KMS-11 (cell line): ENCODE results near the gene CCSER2.
"Not testable (repeated sequence)": the region's sequence is repeated elsewhere in the genome, so short reads cannot be mapped to it uniquely, and the experiment has no call there.

Source experiments
- H2AFZ ChIP-seq: fragments of 200-600 bp; sonication (generic); 2 replicates; pipeline ENCODE4 v1.6.1; 2016; ENCODE audit warnings: antibody characterized with exemption, mixed run types, low read depth
- H3K27ac ChIP-seq: fragments of 200-600 bp; sonication (generic); 2 replicates; pipeline ENCODE4 v1.6.1; 2016; ENCODE audit warnings: mild to moderate bottlenecking, mixed run types
- H3K27me3 ChIP-seq: fragments of 200-600 bp; sonication (generic); 2 replicates; pipeline ENCODE4 v1.6.1; 2017; ENCODE audit warnings: mild to moderate bottlenecking, low read depth, mixed run types, moderate library complexity; ENCODE audit not compliant: insufficient read depth
- H3K36me3 ChIP-seq: fragments of 200-600 bp; sonication (generic); 2 replicates; pipeline ENCODE4 v1.6.1; 2017; ENCODE audit warnings: mild to moderate bottlenecking, mixed run types; ENCODE audit not compliant: insufficient read depth
- H3K4me1 ChIP-seq: fragments of 200-600 bp; sonication (generic); 2 replicates; pipeline ENCODE4 v1.6.1; 2016; ENCODE audit warnings: mild to moderate bottlenecking, low read depth, mixed run types; ENCODE audit not compliant: poor library complexity, severe bottlenecking
- H3K4me2 ChIP-seq: fragments of 200-600 bp; sonication (generic); 2 replicates; pipeline ENCODE4 v1.7.0; 2016; ENCODE audit warnings: mild to moderate bottlenecking, mixed run types
- H3K4me3 ChIP-seq: fragments of 200-600 bp; sonication (generic); IDR thresholded peaks from 2 replicates; pipeline ENCODE4 v1.6.1; 2017; ENCODE audit warnings: low read depth, low read length, mixed read lengths; ENCODE audit not compliant: insufficient read depth
- H3K79me2 ChIP-seq: fragments of 200-600 bp; sonication (generic); 2 replicates; pipeline ENCODE4 v1.6.1; 2016; ENCODE audit warnings: low read depth, mixed run types; ENCODE audit not compliant: insufficient read depth
- H3K9ac ChIP-seq: fragments of 200-600 bp; sonication (generic); 2 replicates; pipeline ENCODE4 v1.6.1; 2016; ENCODE audit warnings: mild to moderate bottlenecking, mixed run types
- H4K20me1 ChIP-seq: fragments of 200-600 bp; sonication (generic); 2 replicates; pipeline ENCODE4 v1.6.1; 2016; ENCODE audit warnings: mild to moderate bottlenecking, mixed run types; ENCODE audit not compliant: insufficient read depth
- CTCF ChIP-seq: fragments of 200-600 bp; sonication (generic); conservative IDR thresholded peaks from 2 replicates; pipeline ENCODE4 v1.6.1; 2017; ENCODE audit warnings: low read depth, mild to moderate bottlenecking, antibody characterized with exemption, low read length, moderate library complexity, mixed read lengths

Gene CCSER2

GRCh38 chr10:84341983-84342382 lies 13.6 kb downstream of the CCSER2 start:
- H3K4me1 ChIP-seq, result peaks cover 28% of the 10 kb centered on the region
- no peaks in the 10 kb centered on the region for H3K36me3 ChIP-seq
- no peak overlapping the region for H3K27ac ChIP-seq
- TF ChIP-seq CTCF, result no peak
- H3K4me2 ChIP-seq, result no peak overlapping the region
- no peak overlapping the region for H3K4me3 ChIP-seq
- no peak overlapping the region for H2AFZ ChIP-seq
- peaks cover 64% of the 10 kb centered on the region for H3K79me2 ChIP-seq
- H3K9ac ChIP-seq, result no peak overlapping the region
- H3K27me3 ChIP-seq, result no peaks in the 10 kb centered on the region
- H4K20me1 ChIP-seq, result no peaks in the 10 kb centered on the region

DNA sequence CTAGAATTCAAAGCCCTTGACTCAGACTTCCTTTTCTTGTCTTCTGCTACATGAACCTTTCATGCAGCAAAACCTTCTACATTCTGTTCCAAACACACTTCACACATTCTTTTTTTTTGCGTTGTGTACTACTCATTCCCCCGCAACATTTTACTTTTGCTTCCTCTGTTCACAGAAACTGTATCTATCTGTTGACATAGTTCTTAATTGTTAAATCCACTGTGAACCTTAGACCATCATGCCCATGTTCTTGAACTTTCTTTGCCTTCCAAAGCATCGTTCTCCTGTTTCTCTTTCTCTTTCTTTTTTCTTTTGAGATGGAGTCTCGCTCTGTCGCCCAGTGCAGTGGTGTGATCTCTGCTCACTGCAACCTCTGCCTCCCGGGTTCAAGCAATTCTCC lies 14.2 kb downstream of the CCSER2 start:
- Histone ChIP-seq H3K9ac (no peak overlapping the region), H3K4me3 (no peak overlapping the region), H3K4me1 (peaks cover 28% of the 10 kb centered on the region), H2AFZ (no peak overlapping the region), H4K20me1 (no peaks in the 10 kb centered on the region), H3K36me3 (no peaks in the 10 kb centered on the region), H3K27me3 (no peaks in the 10 kb centered on the region), H3K27ac (no peak overlapping the region), H3K4me2 (no peak overlapping the region), H3K79me2 (peaks cover 58% of the 10 kb centered on the region)
- TF ChIP-seq CTCF, result no peak

DNA sequence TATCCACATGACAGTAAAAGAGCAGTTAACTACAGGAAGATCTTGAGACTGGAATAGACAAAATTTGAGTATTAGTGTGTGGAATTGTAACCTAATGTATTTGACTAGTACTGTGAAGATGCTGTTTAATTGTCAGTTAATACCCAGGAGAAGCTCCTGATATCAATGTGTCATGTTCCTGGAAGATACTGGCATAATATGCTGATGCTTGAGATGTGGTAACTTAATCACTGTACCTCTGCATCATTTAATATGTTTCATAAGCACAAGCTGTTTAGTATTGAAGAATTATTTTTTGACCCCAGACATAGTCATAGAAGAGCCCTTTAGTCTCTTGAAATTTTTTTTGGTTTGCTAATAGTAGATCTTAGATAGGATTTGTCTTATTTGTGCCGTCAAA lies 15.4 kb downstream of the CCSER2 start:
- no peaks in the 10 kb centered on the region for H4K20me1 ChIP-seq

DNA sequence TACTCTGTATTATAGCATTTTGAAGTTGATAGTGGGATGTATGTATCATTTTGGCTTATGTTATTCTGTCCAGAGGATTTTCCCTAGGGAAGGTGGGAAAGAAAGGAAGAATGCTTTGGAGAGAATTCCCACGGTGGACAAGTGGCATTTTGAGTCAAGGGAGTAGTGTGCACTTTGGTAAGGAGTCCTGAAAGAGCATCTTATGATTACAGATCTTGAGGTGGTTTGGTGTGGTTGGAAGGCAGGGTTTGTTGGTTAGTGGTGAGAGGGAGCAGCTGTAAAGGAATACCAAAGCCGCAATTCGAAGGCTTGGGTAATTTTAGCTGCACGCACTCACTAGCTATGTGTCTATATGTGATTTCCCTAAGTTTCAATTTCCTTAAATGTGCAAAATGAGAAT lies 16.1 kb downstream of the CCSER2 start:
- Histone ChIP-seq H3K9ac (no peak overlapping the region), H3K27ac (no peak overlapping the region), H4K20me1 (no peaks in the 10 kb centered on the region), H3K4me2 (peak overlapping the region; percentile 74), H2AFZ (no peak overlapping the region), H3K4me3 (no peak overlapping the region), H3K27me3 (no peaks in the 10 kb centered on the region), H3K4me1 (peaks cover 28% of the 10 kb centered on the region), H3K36me3 (no peaks in the 10 kb centered on the region), H3K79me2 (peaks cover 42% of the 10 kb centered on the region)
- no peak for TF ChIP-seq CTCF

More for the DNA sequence above, 15.4 kb downstream of the CCSER2 start:
- no peak overlapping the region for H3K4me3 ChIP-seq
- H3K27ac ChIP-seq, result no peak overlapping the region
- no peak overlapping the region for H3K9ac ChIP-seq
- no peak overlapping the region for H2AFZ ChIP-seq
- H3K36me3 ChIP-seq, result no peaks in the 10 kb centered on the region
- no peak overlapping the region; the same call in 1 of the 2 replicates for H3K4me2 ChIP-seq
- H3K27me3 ChIP-seq, result no peaks in the 10 kb centered on the region
- H3K79me2 ChIP-seq, result peaks cover 47% of the 10 kb centered on the region
- H3K4me1 ChIP-seq, result peaks cover 28% of the 10 kb centered on the region
- TF ChIP-seq CTCF, result no peak

GRCh38 chr10:84347575-84348002 lies 19.2 kb downstream of the CCSER2 start:
- not testable (repeated sequence) for H3K27me3 ChIP-seq, H3K36me3 ChIP-seq, H3K4me2 ChIP-seq, H3K4me3 ChIP-seq, H3K9ac ChIP-seq, H4K20me1 ChIP-seq, H3K27ac ChIP-seq, H2AFZ ChIP-seq
- Histone ChIP-seq H3K79me2 (peaks cover 24% of the 10 kb centered on the region; the same call in 1 of the 2 replicates), H3K4me1 (peaks cover 28% of the 10 kb centered on the region)
